Brain pericyte (primary cell): ENCODE data around the gene TMEM107.

Experiments
- DNase-seq: peaks from one replicate; pipeline ENCODE4 v3.0.0-alpha.2; 2012; ENCODE audit warnings: low read depth, low spot score

The TMEM107 gene

DNA sequence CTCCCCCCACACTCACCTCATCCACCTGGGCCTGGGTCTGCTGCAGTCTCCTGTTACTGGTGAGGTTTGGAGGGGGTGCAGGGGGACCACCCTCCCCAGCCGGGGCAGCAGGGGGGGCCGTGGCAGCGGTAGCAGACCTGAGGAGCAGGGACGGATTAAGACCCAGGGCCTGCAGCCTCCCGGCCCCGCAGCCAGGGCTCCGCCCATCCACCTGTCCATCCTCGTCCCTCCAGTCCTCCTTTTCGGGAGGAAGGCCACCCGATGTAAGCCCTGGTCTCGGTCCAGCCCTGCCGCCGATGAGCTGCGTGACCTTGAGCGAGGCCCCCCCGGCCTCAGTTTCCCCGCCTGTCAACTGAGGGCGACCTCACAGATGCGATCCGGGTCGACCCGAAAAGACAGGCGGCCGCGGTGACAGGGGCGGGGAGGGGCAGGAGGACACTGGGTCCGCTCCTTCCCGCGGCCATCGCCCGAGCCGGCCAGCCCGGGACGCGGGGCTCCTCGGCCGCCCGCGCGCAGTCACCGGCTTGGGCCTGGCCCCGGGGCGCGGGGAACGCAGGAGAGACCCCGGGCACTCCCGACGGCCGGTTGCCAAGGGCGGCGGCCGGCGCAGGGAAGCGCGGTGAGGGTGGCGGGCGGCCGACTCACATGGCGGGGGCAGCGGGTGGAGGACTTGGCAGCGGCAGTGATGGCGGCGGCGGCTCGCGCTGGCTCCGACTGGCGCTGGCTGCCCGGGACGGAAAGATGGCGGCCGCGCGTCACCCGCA is 13.8 kb downstream of the TMEM107 start, which contains the start of gene VAMP2:
TSS of gene VAMP2 (minus strand) at position 716 of the 764 bp plus-strand sequence. CDS start at position 647, 69 bp downstream.
- no peak for DNase-seq

DNA sequence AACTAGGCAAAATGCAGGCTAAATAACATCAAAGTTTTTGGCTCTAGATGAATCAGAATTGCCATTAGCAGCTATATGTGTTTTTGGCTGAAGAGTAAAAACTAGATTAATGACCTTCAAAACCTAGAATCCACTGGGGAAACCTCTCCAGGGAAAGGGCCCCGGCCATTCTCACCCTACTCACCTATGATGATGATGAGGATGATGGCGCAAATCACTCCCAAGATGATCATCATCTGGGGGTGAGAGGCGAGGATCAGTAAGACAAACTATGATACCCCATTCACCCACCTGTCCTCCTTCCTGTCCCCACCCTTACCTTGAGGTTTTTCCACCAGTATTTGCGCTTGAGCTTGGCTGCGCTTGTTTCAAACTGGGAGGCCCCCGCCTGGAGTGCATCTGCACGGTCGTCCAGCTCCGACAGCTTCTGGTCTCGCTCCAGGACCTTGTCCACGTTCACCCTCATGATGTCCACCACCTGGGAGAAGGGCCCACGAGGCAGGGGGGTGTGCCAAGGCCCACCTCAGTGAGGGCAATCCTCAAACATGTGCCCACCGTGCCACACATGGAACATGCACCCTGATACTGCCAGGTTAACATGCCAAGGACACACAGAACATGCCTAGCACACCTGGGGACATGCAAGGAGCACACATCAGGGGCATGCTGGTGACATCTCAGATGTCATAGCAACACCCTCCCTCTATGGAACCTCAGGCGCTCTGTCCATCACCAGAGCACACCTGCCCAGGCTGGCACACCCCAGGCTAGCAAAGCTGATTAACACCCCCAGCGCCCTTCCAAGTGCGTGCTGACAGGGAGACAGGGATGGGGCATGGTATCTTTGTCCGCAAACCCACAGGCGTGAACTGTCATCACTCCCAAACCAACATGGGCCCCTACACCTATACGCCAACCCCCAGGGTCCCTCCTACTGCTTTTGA is 14.6 kb downstream of the TMEM107 start:
- DNase-seq = no peak

DNA sequence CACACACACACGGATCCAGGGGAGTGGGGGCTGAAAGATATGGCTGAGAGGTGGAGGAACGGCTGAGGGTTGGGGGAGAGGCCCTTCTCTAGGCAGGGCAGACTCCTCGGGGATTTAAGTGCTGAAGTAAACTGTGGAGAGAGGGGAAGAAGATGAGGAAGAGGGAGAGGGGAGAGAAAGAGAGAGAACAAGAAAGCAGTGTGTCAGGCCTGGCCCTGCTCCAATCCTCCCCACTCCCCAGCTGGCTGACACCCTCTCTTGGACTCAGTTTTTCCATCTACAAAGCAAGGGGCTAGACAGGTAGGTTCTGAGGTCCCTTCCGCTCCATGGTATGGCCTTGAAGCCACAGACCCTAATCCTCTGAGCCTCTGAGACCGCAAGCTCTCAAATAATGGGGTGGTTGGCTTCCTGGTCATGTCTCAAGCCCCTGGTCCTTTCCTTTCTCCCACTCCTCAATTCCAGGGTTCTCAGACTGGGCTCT is 15.4 kb downstream of the TMEM107 start:
- no peak for DNase-seq

DNA sequence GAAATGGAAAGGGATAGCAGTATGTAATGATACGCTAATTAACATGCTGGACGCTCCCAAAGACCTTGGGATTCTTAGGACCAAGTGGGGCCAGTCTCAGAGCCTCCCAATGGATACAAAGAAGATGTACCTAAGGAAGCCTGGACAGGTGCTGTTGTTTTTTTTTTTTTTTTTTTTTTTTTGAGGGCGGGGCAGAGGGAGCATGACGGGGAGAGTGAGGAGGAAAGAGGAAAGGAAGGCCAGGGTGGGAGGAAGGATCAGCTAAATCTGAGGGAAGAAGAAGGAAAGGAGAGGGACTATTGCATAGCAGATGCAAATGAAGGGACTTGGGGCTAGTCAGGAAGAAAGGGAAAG is 16.0 kb downstream of the TMEM107 start:
- no peak for DNase-seq

DNA sequence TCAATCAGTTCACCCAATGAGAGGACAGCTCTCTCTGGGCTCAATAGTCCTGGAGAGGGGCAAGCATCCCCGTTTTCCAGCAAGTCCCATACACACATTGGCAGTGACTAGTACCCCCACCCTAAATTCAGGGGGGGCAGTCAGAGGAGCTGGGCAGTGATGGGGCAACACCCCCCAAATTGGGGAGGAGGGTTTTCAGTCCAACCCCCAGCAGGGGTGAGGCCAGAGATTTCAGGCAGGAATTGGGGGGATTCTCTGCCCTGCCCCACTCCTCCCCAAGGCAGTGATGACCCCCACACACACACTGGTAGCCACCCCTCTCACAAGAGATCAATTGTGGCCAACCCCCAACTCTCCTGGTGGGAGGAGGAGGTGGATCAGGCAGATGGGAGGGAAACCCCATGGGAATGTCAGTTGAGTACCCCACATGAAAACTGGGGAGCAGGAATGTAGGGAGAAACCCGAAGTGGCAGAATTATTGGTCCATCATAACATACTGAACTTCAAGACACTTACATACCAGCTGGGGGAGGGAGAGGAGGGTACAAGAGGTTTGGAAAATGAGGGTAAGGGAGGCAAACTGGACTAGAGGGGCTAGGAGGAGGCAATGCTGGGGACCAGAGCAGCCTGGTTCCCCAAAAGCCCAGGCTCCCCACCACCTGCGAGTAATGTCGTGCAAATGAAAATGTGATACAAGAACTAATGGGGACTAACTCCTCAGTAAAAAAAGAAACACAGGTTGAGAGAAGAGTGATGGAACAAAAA is 16.5 kb downstream of the TMEM107 start:
- no peak for DNase-seq

DNA sequence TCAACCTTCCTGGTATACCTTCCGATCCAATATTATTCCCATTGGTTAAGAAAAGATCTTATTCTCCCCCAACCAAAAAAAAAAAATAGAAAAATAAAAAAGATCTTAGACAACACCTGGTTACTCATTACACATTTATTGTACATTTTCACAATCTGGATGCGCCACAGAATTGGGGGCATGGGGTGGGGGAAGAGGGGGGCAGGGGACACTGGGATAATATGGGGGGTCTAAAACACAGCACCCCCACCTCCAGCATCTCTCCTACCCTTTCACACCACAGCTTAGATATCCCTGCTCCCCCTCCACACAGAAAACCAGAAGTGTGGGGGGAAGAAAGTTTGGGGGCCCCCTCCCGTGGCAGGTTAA is 17.2 kb downstream of the TMEM107 start:
- DNase-seq = no peak

DNA sequence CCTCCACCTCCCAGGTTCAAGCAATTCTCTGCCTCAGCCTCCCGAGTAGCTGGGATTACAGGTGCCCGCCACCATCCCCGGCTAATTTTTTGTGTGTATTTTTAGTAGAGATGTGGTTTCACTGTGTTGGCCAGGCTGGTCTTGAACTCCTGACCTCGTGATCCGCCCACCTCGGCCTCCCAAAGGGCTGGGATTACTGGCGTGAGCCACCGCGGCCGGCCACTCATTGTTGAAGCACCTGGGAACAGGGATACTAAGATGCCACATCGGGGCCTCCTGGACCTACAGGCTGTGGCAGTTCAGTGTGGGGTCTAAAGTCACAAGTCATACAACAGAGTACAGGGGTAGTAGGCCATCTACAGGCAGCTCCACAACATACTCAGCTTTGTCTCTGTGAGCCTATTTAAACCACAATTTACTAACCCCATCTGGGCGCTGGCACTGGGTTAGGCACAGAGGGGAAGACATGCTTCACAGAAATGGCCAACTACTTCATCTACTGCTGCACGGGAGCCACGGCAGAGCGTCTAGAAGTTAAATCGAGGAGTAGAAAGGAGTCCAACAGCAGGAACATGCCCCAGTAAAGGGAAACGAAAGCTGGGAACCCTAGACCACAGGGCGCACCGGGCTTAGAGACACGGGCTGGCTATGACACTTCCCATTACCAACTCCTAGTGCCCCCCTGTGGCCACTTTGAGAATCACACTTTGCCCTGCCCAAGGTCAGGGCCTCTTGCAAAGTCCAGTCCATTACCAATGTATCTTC is 17.7 kb downstream of the TMEM107 start:
- no peak for DNase-seq

DNA sequence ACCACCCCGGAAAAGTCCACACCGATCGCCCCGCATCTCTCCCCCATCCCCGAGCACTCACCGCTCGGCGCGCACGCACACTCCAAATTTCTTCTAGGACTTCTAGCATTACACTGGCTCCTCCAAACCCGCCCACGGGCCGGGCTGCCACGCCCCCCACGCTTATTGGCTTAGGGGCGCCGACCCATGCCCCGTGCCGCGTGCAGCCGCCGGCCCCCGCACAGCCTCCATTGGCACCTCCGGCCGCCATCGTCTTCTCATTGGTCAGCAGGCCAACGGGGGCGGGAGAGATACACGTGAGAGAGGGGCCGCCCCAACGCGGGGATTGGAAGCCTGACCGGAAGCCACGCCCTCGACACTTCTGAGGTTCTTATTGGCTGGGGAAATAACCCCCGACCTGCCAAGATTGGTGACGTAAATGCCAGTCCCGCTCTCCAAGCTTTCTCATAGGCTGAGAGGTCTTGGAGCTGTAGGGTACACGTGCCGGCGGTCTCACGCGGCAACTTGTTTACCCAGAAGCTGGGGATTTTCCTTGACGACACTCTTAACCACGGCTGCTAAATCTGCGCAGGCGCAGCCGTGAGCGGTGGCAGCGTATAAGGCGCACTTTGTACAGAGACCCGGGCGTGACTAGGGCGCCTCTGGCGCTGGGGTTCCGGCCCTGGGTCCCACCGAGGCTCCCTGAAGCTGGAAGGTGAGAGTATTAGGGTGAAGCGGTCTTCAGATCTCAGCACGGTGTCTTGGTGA is 19.8 kb downstream of the TMEM107 start:
- DNase-seq = peak; percentile 100

DNA sequence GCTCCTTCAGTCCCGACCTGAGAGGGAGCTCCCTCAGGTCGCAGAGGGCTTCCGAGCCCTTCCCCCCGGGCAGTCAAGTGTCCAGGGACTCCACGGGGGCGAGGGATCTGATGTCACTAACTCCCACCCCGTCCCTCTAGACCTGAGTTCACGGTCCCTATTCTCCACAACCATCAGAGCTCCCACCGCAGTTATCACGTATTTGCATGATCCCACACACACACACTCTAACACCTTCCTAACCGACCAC is 20.3 kb downstream of the TMEM107 start:
- DNase-seq = no peak

DNA sequence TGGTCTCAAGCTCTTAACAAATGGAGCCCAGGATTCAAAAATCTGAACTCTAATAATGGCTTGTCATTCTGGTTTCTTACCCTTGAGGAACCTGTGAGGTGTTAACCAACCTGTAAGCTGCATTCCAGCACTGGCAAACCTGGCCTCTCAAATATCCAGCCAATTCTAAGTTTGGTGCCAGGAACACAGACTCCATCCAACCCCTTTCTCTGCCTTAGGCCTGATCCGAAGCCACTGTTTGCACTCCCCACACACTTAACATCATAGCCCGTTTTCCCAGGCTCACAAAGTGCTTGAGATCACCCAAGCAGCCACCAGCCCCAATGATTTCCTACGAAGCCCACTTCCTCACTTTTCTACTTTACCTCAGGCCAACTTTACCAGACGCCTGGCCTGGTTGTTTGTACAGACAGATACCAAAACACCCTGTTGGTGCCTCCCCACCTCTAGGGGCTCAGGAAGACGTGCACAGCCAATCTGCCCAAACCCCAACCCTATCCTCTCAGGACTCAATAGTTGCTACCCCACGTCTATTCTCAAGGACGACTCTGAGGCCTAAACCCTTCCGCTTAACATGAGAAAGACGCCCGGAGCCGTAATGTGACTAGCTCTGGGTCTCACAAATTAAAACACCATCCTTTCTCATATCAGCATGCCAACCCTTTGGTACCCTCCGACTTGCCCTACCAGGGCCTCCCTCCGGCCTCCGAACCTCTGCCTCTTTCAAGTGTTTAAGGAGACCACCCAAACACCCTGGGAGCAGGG is 20.8 kb downstream of the TMEM107 start:
- no peak for DNase-seq

DNA sequence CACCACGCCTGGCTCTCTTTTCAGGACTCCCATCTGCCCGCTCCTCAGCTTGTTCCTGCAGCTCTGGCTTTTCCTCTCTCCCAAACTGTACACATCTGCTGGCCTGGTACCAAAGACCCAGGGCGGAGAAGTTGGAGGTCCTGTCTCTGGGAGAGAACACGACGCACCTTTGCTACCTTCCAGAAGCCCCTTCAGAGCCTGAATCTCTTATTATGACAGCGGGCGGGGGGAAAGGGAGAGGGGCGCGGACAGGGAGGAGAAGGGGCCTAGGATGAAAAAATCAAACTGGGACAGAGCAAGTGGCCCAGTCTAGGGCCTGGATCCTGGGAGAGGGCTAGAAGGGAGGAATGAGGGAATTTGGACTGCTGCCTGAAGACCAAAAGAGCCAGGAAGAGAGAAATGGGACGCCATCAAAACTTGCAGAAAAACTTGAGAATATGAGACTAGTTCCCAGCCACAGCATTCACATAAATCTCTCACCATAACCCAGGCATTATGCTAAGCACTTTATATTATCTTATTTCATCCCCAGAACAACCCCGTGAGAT is 21.5 kb downstream of the TMEM107 start:
- DNase-seq = no peak

DNA sequence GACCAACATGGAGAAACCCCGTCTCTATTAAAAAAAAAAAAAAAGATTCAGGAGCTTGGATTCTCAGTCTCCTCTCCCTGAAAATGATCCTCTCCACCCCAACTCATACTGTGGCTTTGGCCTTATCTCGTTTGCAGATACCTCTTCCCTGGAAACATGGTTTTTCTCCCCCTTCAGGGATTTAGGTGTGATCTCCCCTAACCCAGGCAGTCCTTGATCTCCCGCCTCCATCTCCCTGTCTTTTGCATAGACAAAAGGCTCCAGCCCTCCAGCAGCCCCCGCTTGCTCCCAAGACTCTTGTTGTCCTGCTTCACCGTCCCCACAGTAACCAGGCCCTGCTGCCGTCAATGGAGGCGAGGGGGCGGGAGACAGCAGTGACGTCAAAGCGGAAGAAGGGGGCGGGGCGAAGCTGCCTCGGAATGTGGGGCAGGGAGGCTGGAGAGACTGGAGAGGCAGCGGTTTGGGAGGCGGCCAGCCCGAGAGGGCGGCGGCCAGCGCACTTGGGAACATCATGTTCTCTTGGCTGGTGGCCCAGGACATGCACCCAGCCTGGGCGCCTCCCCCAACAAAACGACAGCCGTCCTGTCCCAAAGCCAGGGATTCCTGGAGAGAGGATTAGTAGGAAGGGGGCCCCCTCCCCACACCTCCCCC is 22.1 kb downstream of the TMEM107 start:
- peak; percentile 99 for DNase-seq

DNA sequence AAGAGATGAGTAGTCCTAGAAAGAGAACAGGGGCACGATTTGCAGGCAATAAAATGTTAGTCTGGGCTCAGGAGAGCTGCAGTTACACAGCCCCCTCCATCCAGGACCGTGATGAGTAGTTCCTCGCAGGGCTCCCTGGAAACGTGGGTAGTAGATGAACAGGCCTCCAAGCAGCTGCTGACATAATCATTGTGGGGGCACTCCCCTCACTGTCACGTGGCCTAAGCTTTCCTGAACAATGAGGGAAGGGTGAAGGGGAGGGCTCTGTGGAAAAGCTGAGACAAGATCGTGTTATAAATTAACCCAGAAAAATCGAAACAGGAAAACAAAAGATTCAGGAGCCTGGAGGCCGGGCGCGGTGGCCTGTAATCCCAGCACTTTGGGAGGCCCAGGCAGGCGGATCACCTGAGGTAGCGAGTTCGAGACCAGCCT is 22.6 kb downstream of the TMEM107 start:
- no peak for DNase-seq

DNA sequence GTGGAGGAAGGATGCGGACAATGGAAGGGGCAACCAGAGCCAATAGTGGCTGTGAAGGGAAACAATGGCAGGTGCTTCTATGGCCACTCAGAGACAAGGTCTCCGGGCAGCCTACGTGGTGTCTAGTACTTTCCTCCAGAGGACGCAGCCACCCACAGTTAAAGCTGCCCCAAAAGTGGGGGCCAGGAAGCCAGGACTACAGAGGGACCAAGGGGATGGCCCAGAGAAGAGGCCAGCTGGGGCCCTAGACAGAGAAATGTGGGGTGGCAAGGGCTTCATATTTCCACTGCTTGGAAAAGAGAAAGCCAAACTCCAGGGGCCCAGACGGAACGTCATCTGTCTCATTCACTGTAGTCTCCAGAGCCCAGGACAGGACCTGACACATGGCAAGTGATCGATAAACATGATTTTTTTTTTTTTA is 23.1 kb downstream of the TMEM107 start:
- DNase-seq = no peak

DNA sequence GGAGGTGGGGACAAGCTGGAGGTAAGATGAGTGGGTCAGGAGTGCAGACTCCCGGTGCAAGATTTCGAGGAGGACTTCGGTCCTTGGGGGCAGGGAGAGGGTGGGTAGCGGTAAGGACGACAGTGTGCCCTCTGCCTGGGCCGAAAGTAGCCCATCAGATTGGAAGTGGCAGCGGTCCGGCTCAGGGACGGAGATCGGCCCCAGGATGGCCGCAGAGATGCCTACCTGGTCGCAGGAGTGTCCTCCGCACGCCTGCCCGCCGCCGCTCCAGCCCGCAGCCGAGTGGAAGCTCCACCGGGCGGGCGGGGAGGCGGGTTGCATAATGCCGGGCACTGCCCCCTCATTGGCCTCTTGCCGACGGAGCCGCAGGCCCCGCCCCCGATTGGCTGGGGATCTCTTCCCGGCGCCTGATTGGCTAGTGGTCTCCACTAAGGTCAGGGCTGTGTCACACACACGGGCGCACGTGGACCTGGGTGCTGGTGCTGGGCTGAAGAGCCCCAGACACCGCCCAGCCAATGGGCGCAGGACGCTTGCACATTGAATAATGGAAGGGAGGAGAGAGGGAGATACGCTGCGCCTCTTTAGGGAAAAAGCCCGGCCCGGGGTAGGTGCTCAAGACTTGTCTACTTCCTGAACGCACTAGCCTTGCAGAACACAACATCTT is 23.9 kb downstream of the TMEM107 start, which contains the start of gene PER1:
TSS of gene PER1 (minus strand) at position 293 of the 664 bp plus-strand sequence. CDS start 1,698 bp downstream, outside the sequence.
- DNase-seq = peak; percentile 80

DNA sequence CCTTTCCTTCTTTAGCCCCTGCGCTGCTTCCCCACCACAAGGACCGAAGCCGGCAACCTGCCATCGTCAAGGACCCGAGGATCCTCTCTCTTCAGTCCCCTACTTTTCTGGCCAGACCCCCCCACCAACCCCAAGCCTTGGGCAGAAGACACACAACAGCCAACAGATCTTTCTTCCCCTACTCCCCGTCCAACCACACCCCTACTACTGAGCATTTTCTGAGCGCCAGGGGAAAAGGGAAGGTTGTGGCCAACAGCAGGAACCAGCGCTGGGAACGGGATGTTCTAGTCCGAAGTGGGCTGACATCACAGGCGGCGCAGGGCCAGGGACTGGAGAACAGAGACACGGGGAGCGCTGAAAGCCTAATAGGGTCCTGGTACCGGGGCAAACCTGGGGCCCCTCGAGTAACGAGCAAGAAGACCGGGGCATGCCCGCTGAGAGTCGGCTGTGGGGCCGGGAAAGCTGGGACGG is 24.5 kb downstream of the TMEM107 start:
- no peak for DNase-seq

DNA sequence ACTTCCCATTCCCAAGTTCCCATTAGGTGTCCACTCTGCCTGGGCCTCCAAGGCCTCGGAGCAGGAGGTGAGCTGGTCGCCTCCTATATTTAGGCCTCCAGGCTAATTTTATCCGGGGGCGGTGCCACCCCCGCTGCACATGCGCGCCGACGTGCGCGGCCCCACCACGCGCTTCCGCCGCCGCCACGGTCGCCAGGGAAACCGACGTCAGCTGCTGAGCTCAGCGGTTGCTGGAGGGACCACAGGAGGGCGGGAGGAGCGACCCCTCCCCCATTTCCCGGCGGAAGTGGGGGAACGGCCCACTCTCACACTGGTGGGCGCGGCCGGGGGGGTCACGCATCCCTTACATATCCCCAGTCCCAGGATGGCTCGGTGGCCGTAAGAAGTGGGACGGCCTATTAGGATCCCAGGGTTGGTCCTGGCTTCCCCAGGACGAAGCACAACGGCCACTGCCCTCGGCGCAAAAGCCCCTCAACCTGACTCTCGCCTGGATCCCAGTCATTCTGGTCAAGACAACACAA is 25.0 kb downstream of the TMEM107 start:
- DNase-seq = peak; percentile 77
